H1 (cell line): Measurements from ENCODE around the gene EIF2S3B. TPM values are rescaled to one million over a fixed set of nuclear protein-coding genes. Genes with fewer than 3 reads are reported as not detected.
A peak's percentile ranks its signal among the peaks of the same experiment; 100 is the strongest.

ENCODE experiments used
- CTCF ChIA-PET: fragments of 300-600 bp; sonication (Branson Sonifier 250); formaldehyde crosslinking; loops from one replicate; lab custom pipeline; 2021; ENCODE audit not compliant: partially characterized antibody; lab: Charles Lee
- POLR2A ChIA-PET: fragments of 300-600 bp; sonication (Branson Sonifier 250); formaldehyde crosslinking; loops from one replicate; lab custom pipeline; 2021; ENCODE audit warnings: inconsistent platforms; ENCODE audit not compliant: partially characterized antibody; lab: Charles Lee
- DNase-seq, 2 experiments: peaks; one replicate each; pipeline versions ENCODE4 v3.0.0 to v3.0.0-alpha.2; 2010 to 2022; ENCODE audit warnings: low spot score in 2 of 2, low read depth in 1 of 2, mixed read lengths in 1 of 2
- FAIRE-seq: peaks from 2 replicates; lab custom pipeline; 2011; peaks lifted over from hg19 to GRCh38; lab: Jason Lieb, UNC
- H2AFZ ChIP-seq: 2 replicates; pipeline ENCODE4 v1.8.1; 2012; ENCODE audit warnings: low read length, inconsistent platforms
- H2AK5ac ChIP-seq: 2 replicates; pipeline ENCODE4 v1.6.1; 2013; ENCODE audit warnings: low read depth, low read length
- H2BK120ac ChIP-seq: replicated peaks from 2 replicates; pipeline ENCODE3; 2013; ENCODE audit warnings: low read depth, low read length, inconsistent platforms
- H2BK12ac ChIP-seq: 2 replicates; pipeline ENCODE4 v1.6.1; 2013; ENCODE audit warnings: low read depth, low read length
- H2BK15ac ChIP-seq: 2 replicates; pipeline ENCODE4 v1.6.1; 2013; ENCODE audit warnings: low read length
- H2BK20ac ChIP-seq: 2 replicates; pipeline ENCODE4 v1.6.1; 2013; ENCODE audit warnings: low read length
- H2BK5ac ChIP-seq: 2 replicates; pipeline ENCODE4 v1.6.1; 2013; ENCODE audit warnings: low read depth, low read length
- H3K14ac ChIP-seq: 2 replicates; pipeline ENCODE4 v1.6.1; 2013; ENCODE audit warnings: inconsistent platforms; ENCODE audit not compliant: insufficient read length
- H3K18ac ChIP-seq: 2 replicates; pipeline ENCODE4 v1.6.1; 2013; ENCODE audit warnings: low read length; ENCODE audit errors: extremely low read depth
- H3K23ac ChIP-seq: 2 replicates; pipeline ENCODE4 v1.6.1; 2013; ENCODE audit warnings: inconsistent platforms; ENCODE audit not compliant: insufficient read length
- H3K23me2 ChIP-seq: 2 replicates; pipeline ENCODE4 v1.6.1; 2013; ENCODE audit warnings: low read depth, low read length
- H3K27ac ChIP-seq: 2 replicates; pipeline ENCODE4 v1.6.1; 2011; ENCODE audit warnings: low read depth, low read length, inconsistent platforms
- H3K27me3 ChIP-seq, 4 experiments: replicated peaks in 1 of 4; 1 replicate in 1 of 4; 2 replicates in 3 of 4; pipeline versions ENCODE4 v1.6.1 to v1.8.1; 2011 to 2013; ENCODE audit warnings: low read length in 3 of 4, mild to moderate bottlenecking in 3 of 4, inconsistent platforms in 2 of 4, mixed read lengths in 2 of 4, moderate library complexity in 1 of 4; ENCODE audit not compliant: control insufficient read depth in 3 of 4, insufficient read depth in 3 of 4; ENCODE audit errors: extremely low read depth in 1 of 4
- H3K36me3 ChIP-seq, 4 experiments: 2 replicates each; pipeline versions ENCODE4 v1.6.1 to v1.8.1; 2011 to 2013; ENCODE audit warnings: mild to moderate bottlenecking in 4 of 4, low read length in 3 of 4, moderate library complexity in 2 of 4, control low read depth in 1 of 4, inconsistent platforms in 1 of 4; ENCODE audit not compliant: insufficient read depth in 4 of 4, control insufficient read depth in 2 of 4
- H3K4ac ChIP-seq: replicated peaks from 2 replicates; pipeline ENCODE3; 2013; ENCODE audit warnings: low read length, low read depth, mixed read lengths, inconsistent platforms; ENCODE audit not compliant: insufficient read length
- H3K4me1 ChIP-seq, 4 experiments: replicated peaks in 1 of 4; 1 replicate in 1 of 4; 2 replicates in 3 of 4; pipeline versions ENCODE4 v1.6.1 to v1.8.1; 2011 to 2013; ENCODE audit warnings: low read length in 3 of 4, inconsistent platforms in 2 of 4, mixed read lengths in 1 of 4; ENCODE audit not compliant: insufficient read depth in 4 of 4, control insufficient read depth in 3 of 4
- H3K4me2 ChIP-seq, 2 experiments: 2 replicates each; pipeline versions ENCODE4 v1.6.1 to v1.8.1; 2011 to 2013; ENCODE audit warnings: low read depth in 2 of 2, low read length in 2 of 2, control low read depth in 1 of 2, inconsistent platforms in 1 of 2, mild to moderate bottlenecking in 1 of 2; ENCODE audit not compliant: insufficient read depth in 1 of 2
- H3K4me3 ChIP-seq, 4 experiments: fragments of 200-600, 300-600 bp in 1 of 4; sonication (generic), shearing (Covaris generic), sonication (Bioruptor Twin) in 1 of 4; 2 replicates each; pipeline versions ENCODE4 v1.5.1 to v1.8.1; 2011 to 2016; ENCODE audit warnings: low read length in 4 of 4, low read depth in 3 of 4, control low read depth in 2 of 4, inconsistent platforms in 2 of 4, mild to moderate bottlenecking in 2 of 4, mixed read lengths in 1 of 4, moderate library complexity in 1 of 4; ENCODE audit not compliant: insufficient read depth in 2 of 4; ENCODE audit errors: extremely low read depth in 1 of 4
- H3K56ac ChIP-seq: replicated peaks from 2 replicates; pipeline ENCODE3; 2013; ENCODE audit warnings: low read depth, mild to moderate bottlenecking, mixed read lengths, low read length, inconsistent platforms; ENCODE audit not compliant: insufficient read length
- H3K79me1 ChIP-seq: 2 replicates; pipeline ENCODE4 v1.6.1; 2013; ENCODE audit warnings: low read depth, low read length, control low read depth
- H3K79me2 ChIP-seq, 2 experiments: 2 replicates each; pipeline versions ENCODE4 v1.6.1 to v1.8.1; 2012 to 2013; ENCODE audit warnings: low read length in 2 of 2, mild to moderate bottlenecking in 2 of 2, inconsistent platforms in 1 of 2; ENCODE audit not compliant: insufficient read depth in 2 of 2, control insufficient read depth in 1 of 2
- H3K9ac ChIP-seq, 4 experiments: replicated peaks in 1 of 4; 1 replicate in 1 of 4; 2 replicates in 3 of 4; pipeline versions ENCODE4 v1.6.1 to v1.8.1; 2011 to 2013; ENCODE audit warnings: low read depth in 3 of 4, low read length in 3 of 4, control low read depth in 2 of 4, mild to moderate bottlenecking in 2 of 4, moderate library complexity in 2 of 4, inconsistent platforms in 1 of 4; ENCODE audit errors: extremely low read depth in 1 of 4
- H3K9me3 ChIP-seq, 2 experiments: 2 replicates each; pipeline versions ENCODE4 v1.6.1 to v1.8.1; 2012 to 2013; ENCODE audit warnings: mild to moderate bottlenecking in 2 of 2, moderate library complexity in 2 of 2, control low read depth in 1 of 2, inconsistent platforms in 1 of 2, low read depth in 1 of 2, low read length in 1 of 2, mixed read lengths in 1 of 2; ENCODE audit not compliant: insufficient read depth in 2 of 2
- H4K20me1 ChIP-seq, 2 experiments: replicated peaks in 1 of 2; 2 replicates each; pipeline versions ENCODE3 to v1.8.1; 2011 to 2013; ENCODE audit warnings: inconsistent platforms in 2 of 2, low read length in 2 of 2, mild to moderate bottlenecking in 1 of 2; ENCODE audit not compliant: insufficient read depth in 2 of 2, control insufficient read depth in 1 of 2
- H4K5ac ChIP-seq: 2 replicates; pipeline ENCODE4 v1.6.1; 2013; ENCODE audit warnings: low read length, low read depth, mixed read lengths, inconsistent platforms; ENCODE audit not compliant: insufficient read length
- H4K8ac ChIP-seq: 2 replicates; pipeline ENCODE4 v1.8.0; 2013; ENCODE audit warnings: mild to moderate bottlenecking, moderate library complexity, low read length, inconsistent platforms; ENCODE audit not compliant: insufficient read depth; ENCODE audit errors: extremely low read depth
- H4K91ac ChIP-seq: replicated peaks from 2 replicates; pipeline ENCODE3; 2013; ENCODE audit warnings: low read length, mixed read lengths, inconsistent platforms; ENCODE audit not compliant: insufficient read length
- BRCA1 ChIP-seq: IDR thresholded peaks from 2 replicates; pipeline ENCODE4 v1.6.1; 2012; ENCODE audit warnings: low read depth, low read length, improper control_type of control experiment
- JUND ChIP-seq: IDR thresholded peaks from 2 replicates; pipeline ENCODE4 v1.6.1; 2011; ENCODE audit warnings: mild to moderate bottlenecking, improper control_type of control experiment, low read length
- SP4 ChIP-seq: IDR thresholded peaks from 2 replicates; pipeline ENCODE4 v1.6.1; 2012; ENCODE audit warnings: low read length, inconsistent platforms
- WGBS, 2 experiments: shearing (Covaris generic) in 1 of 2; methylation state at CpG; one replicate each; pipeline versions ENCODE4 v1.1.6 to v1.1.7; 2013 to 2015; ENCODE audit warnings: low lambda C conversion rate in 2 of 2, mixed read lengths in 2 of 2, inconsistent platforms in 1 of 2, low coverage in 1 of 2, missing lambda C conversion rate in 1 of 2; ENCODE audit not compliant: insufficient replicate concordance in 2 of 2, insufficient coverage in 1 of 2, insufficient read length in 1 of 2; ENCODE audit errors: extremely low coverage in 1 of 2, missing lambda C conversion rate in 1 of 2; 5-methylcytosine and 5-hydroxymethylcytosine counted together
- polyA plus RNA-seq, 7 experiments: library from polyadenylated mRNA; depleted of rRNA in 3 of 7; stranded (reverse) in 5 of 7; unstranded in 2 of 7; fragments of >200 nt in 5 of 7; fragments of 200-250 nt in 2 of 7; gene quantifications; 1 replicate in 5 of 7; 2 replicates in 1 of 7; 4 replicates in 1 of 7; pipeline versions ENCODE4 v1.2.1 to v1.2.3, GENCODE V29; 2011 to 2013; ENCODE audit warnings: missing spikeins in 2 of 7, mixed read lengths in 2 of 7
- total RNA-seq: library from RNA; stranded (reverse); fragmentation: NEBNext Ultra II Directional; extraction: Animal tissue kit (Norgen Biotek cat#: 25700); gene quantifications from 2 replicates; pipeline ENCODE4 v1.2.1, GENCODE V29; 2021

EIF2S3B gene
- total and polyA plus RNA-seq, 2 of the 8 experiments (the other 6 are each of a cell fraction or from before 2014, with no cell fraction given), result 3.1 to 6.7 TPM

- H3K9ac ChIP-seq, result no peak overlapping the region
- H3K79me2 ChIP-seq, result no peaks in the 10 kb centered on the region
- H4K5ac ChIP-seq, result no peak overlapping the region
- H3K56ac ChIP-seq, result no peak overlapping the region
- no peaks in the 10 kb centered on the region for H3K4me1 ChIP-seq
- no peak overlapping the region for H2BK120ac ChIP-seq
- POLR2A ChIA-PET, result no interaction called here
- H2AFZ ChIP-seq, result 0 out of 2 replicates have a peak overlapping the region, but pooled peaks have one; percentile 44
- DNase-seq, result no peak
- H2BK5ac ChIP-seq, result no peak overlapping the region
- H3K4me3 ChIP-seq, result no peak overlapping the region
- CTCF ChIA-PET, result no interaction called here
- FAIRE-seq, result no peak
- no peak overlapping the region for H3K23ac ChIP-seq
- H4K8ac ChIP-seq, result no peak overlapping the region
- no peak for TF ChIP-seq JUND
- TF ChIP-seq BRCA1, result no peak
- TF ChIP-seq SP4, result no peak
- H2BK20ac ChIP-seq, result no peak overlapping the region
- 92% methylated on average over 2 of the region's 2 CpGs; no CpG with 5 or more reads in 1 of the 2 experiments for WGBS, 2 experiments
- H3K36me3 ChIP-seq, result no peaks in the 10 kb centered on the region
- H2BK12ac ChIP-seq, result no peak overlapping the region
- H3K23me2 ChIP-seq, result no peaks in the 10 kb centered on the region
- H3K4ac ChIP-seq, result no peak overlapping the region
- no peaks in the 10 kb centered on the region for H3K9me3 ChIP-seq
- H4K91ac ChIP-seq, result no peak overlapping the region
- H3K18ac ChIP-seq, result no peak overlapping the region
- H3K14ac ChIP-seq, result no peak overlapping the region
- no peaks in the 10 kb centered on the region for H3K27me3 ChIP-seq
- no peak overlapping the region for H2AK5ac ChIP-seq
- no peak overlapping the region for H2BK15ac ChIP-seq
- no peak overlapping the region for H3K4me2 ChIP-seq
- H4K20me1 ChIP-seq, result no peaks in the 10 kb centered on the region
- H3K79me1 ChIP-seq, result no peaks in the 10 kb centered on the region
- H3K27ac ChIP-seq, result no peak overlapping the region
Measured at GRCh38 chr12:10528174-10528953, 22.7 kb downstream of the EIF2S3B start.
